H7 (cell line): ENCODE data around the gene NOS2. TPM values are rescaled to one million over a fixed set of nuclear protein-coding genes. Genes with fewer than 3 reads are reported as not detected.
"Not testable (repeated sequence)": the region's sequence is repeated elsewhere in the genome, so short reads cannot be mapped to it uniquely, and the experiment has no call there.

Experiments
- DNase-seq: peaks from one replicate; pipeline ENCODE4 v3.0.0; 2012
- H3K27me3 ChIP-seq: 2 replicates; pipeline ENCODE4 v1.6.0; 2011; ENCODE audit warnings: mild to moderate bottlenecking, low read length; ENCODE audit not compliant: control insufficient read depth, insufficient read depth
- H3K36me3 ChIP-seq: replicated peaks from 2 replicates; pipeline ENCODE4 v1.5.1; 2011; ENCODE audit warnings: low read length; ENCODE audit not compliant: control insufficient read depth, insufficient read depth
- H3K4me3 ChIP-seq: 2 replicates; pipeline ENCODE4 v1.5.1; 2011; ENCODE audit warnings: low read depth, mild to moderate bottlenecking, control low read depth, low read length, moderate library complexity; ENCODE audit not compliant: insufficient read depth
- total RNA-seq: library from RNA; depleted of rRNA; stranded (reverse); fragments of >200 nt; shearing (Covaris generic); gene quantifications from 2 replicates; pipeline ENCODE4 v1.2.3, GENCODE V29; 2014

NOS2 gene
- total RNA-seq, 1 experiment from 2014 or later = 1.6 TPM

- H3K4me3 ChIP-seq = no peak overlapping the region
- no peaks in the 10 kb centered on the region for H3K36me3 ChIP-seq
- H3K27me3 ChIP-seq = no peaks in the 10 kb centered on the region
- no peak for DNase-seq
Measured at GRCh38 chr17:27759528-27759927, 40.8 kb downstream of the NOS2 start.

- DNase-seq = peak; percentile 69
- H3K36me3 ChIP-seq = no peaks in the 10 kb centered on the region
Measured at GRCh38 chr17:27756467-27757371, 43.6 kb downstream of the NOS2 start.

GRCh38 chr17:27755706-27756466 is 44.4 kb downstream of the NOS2 start:
- H3K36me3 ChIP-seq = no peaks in the 10 kb centered on the region
- peak; percentile 27 for DNase-seq
- no peak overlapping the region for H3K4me3 ChIP-seq
- no peaks in the 10 kb centered on the region for H3K27me3 ChIP-seq

More at GRCh38 chr17:27756467-27757371, 43.6 kb downstream of the NOS2 start:
- Histone ChIP-seq H3K4me3 (no peak overlapping the region), H3K27me3 (no peaks in the 10 kb centered on the region)

- no peak overlapping the region for H3K4me3 ChIP-seq
- DNase-seq = peak; percentile 6
Measured at GRCh38 chr17:27754549-27754948, 45.8 kb downstream of the NOS2 start.

GRCh38 chr17:27753726-27754125 is 46.6 kb downstream of the NOS2 start:
- not testable (repeated sequence) for H3K27me3 ChIP-seq, H3K4me3 ChIP-seq, H3K36me3 ChIP-seq, DNase-seq

More at GRCh38 chr17:27754549-27754948, 45.8 kb downstream of the NOS2 start:
- Histone ChIP-seq H3K27me3 (no peaks in the 10 kb centered on the region), H3K36me3 (no peaks in the 10 kb centered on the region)

- H3K27me3 ChIP-seq, H3K36me3 ChIP-seq, DNase-seq, H3K4me3 ChIP-seq: not testable (repeated sequence)
Measured at GRCh38 chr17:27752831-27753619, 47.3 kb downstream of the NOS2 start.

GRCh38 chr17:27751622-27752490 is 48.5 kb downstream of the NOS2 start:
- H3K27me3 ChIP-seq = no peaks in the 10 kb centered on the region
- no peak overlapping the region for H3K4me3 ChIP-seq
- no peaks in the 10 kb centered on the region for H3K36me3 ChIP-seq
- DNase-seq = peak; percentile 11

GRCh38 chr17:27751166-27751565 is 49.2 kb downstream of the NOS2 start:
- H3K36me3 ChIP-seq = no peaks in the 10 kb centered on the region
- no peak overlapping the region for H3K4me3 ChIP-seq
- peak; percentile 7 for DNase-seq
- H3K27me3 ChIP-seq = no peaks in the 10 kb centered on the region

GRCh38 chr17:27749562-27750150 is 50.7 kb downstream of the NOS2 start:
- not testable (repeated sequence) for H3K36me3 ChIP-seq, DNase-seq, H3K4me3 ChIP-seq, H3K27me3 ChIP-seq

- no peaks in the 10 kb centered on the region for H3K36me3 ChIP-seq
- H3K4me3 ChIP-seq = no peak overlapping the region
- peak; percentile 92 for DNase-seq
- H3K27me3 ChIP-seq = no peaks in the 10 kb centered on the region
Measured at GRCh38 chr17:27748360-27748825, 51.9 kb downstream of the NOS2 start.

- no peak for DNase-seq
- Histone ChIP-seq H3K27me3 (no peaks in the 10 kb centered on the region), H3K36me3 (no peaks in the 10 kb centered on the region), H3K4me3 (no peak overlapping the region)
Measured at GRCh38 chr17:27747462-27748359, 52.6 kb downstream of the NOS2 start.

- no peak overlapping the region for H3K4me3 ChIP-seq
- H3K27me3 ChIP-seq = no peaks in the 10 kb centered on the region
- DNase-seq = peak; percentile 5
- no peaks in the 10 kb centered on the region for H3K36me3 ChIP-seq
Measured at GRCh38 chr17:27746881-27747280, 53.4 kb downstream of the NOS2 start.
